Measurements from ENCODE around the gene APH1B.

DNA sequence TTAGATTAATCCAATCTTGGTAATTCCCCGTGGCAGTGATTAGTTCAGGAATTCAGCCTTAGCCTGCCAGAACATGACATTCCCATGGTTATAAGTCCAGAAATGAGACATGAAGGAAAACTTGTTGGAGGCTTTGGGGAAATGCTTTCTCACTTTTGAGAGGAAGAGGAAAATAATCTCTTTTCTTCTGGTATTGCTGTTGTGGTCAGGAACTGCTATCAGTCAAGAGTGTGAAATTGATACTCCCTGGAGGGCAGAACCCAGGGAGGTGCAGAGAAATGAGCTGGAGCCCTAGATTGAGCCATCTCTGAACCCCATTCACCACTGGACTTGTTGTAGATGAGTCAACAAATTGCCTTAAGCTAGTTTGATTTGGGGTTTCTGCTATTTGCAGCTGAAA lies 38.6 kb upstream of the APH1B start:
- TF ChIP-seq ISL1 (CRISPR knock-in tag; IDR thresholded peaks at IDR 0.05) (no peak), ARNTL (CRISPR knock-in tag; IDR thresholded peaks at IDR 0.05; ENCODE audit: borderline replicate concordance, low read depth) (no peak), PPARA (CRISPR knock-in tag; IDR thresholded peaks at IDR 0.05; ENCODE audit: borderline replicate concordance) (no peak), ZFP3 (CRISPR knock-in tag; IDR thresholded peaks at IDR 0.05) (no peak)
- TF ChIP-seq, protein P1, sequence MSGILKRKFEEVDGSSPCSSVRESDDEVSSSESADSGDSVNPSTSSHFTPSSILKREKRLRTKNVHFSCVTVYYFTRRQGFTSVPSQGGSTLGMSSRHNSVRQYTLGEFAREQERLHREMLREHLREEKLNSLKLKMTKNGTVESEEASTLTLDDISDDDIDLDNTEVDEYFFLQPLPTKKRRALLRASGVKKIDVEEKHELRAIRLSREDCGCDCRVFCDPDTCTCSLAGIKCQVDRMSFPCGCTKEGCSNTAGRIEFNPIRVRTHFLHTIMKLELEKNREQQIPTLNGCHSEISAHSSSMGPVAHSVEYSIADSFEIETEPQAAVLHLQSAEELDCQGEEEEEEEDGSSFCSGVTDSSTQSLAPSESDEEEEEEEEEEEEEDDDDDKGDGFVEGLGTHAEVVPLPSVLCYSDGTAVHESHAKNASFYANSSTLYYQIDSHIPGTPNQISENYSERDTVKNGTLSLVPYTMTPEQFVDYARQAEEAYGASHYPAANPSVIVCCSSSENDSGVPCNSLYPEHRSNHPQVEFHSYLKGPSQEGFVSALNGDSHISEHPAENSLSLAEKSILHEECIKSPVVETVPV (CRISPR knock-in tag; IDR thresholded peaks at IDR 0.05): no peak
- TF ChIP-seq, protein P2, sequence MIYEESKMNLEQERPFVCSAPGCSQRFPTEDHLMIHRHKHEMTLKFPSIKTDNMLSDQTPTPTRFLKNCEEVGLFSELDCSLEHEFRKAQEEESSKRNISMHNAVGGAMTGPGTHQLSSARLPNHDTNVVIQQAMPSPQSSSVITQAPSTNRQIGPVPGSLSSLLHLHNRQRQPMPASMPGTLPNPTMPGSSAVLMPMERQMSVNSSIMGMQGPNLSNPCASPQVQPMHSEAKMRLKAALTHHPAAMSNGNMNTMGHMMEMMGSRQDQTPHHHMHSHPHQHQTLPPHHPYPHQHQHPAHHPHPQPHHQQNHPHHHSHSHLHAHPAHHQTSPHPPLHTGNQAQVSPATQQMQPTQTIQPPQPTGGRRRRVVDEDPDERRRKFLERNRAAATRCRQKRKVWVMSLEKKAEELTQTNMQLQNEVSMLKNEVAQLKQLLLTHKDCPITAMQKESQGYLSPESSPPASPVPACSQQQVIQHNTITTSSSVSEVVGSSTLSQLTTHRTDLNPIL (CRISPR knock-in tag; IDR thresholded peaks at IDR 0.05; ENCODE audit: low read depth): no peak
- TF ChIP-seq, protein P3, sequence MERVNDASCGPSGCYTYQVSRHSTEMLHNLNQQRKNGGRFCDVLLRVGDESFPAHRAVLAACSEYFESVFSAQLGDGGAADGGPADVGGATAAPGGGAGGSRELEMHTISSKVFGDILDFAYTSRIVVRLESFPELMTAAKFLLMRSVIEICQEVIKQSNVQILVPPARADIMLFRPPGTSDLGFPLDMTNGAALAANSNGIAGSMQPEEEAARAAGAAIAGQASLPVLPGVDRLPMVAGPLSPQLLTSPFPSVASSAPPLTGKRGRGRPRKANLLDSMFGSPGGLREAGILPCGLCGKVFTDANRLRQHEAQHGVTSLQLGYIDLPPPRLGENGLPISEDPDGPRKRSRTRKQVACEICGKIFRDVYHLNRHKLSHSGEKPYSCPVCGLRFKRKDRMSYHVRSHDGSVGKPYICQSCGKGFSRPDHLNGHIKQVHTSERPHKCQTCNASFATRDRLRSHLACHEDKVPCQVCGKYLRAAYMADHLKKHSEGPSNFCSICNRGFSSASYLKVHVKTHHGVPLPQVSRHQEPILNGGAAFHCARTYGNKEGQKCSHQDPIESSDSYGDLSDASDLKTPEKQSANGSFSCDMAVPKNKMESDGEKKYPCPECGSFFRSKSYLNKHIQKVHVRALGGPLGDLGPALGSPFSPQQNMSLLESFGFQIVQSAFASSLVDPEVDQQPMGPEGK (CRISPR knock-in tag; IDR thresholded peaks at IDR 0.05; ENCODE audit: borderline replicate concordance): no peak
